Stimulated activated CD4-positive, alpha-beta T cell treated with anti-CD3 and anti-CD28 coated beads, Interleukin-4, amount 100 ng/mL, for 1 hour (primary cell): Measurements from ENCODE around the gene RUNX1.

Experiments used
- DNase-seq: peaks from one replicate; pipeline ENCODE4 v3.0.0-alpha.2; 2020

RUNX1 gene

DNA sequence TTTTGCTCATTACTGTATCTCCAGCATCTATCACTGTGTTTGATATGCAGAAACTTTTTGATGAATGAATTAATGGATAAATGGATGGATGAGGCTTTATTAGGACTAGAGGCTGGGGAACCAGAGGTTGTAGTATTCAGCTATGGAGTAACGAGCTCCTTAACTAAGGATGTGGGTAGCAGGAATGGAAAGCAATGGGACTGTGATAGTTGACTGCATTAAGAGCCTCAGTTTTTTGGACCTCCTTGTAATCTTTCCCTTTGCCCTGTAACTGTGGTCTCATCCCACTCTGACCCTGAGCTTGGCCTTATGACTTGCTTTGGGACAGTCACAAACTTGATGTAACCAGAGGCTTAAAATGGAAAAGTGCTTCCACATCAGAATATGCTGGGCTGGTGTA lies 9.0 kb upstream of the RUNX1 start:
- DNase-seq, result no peak

DNA sequence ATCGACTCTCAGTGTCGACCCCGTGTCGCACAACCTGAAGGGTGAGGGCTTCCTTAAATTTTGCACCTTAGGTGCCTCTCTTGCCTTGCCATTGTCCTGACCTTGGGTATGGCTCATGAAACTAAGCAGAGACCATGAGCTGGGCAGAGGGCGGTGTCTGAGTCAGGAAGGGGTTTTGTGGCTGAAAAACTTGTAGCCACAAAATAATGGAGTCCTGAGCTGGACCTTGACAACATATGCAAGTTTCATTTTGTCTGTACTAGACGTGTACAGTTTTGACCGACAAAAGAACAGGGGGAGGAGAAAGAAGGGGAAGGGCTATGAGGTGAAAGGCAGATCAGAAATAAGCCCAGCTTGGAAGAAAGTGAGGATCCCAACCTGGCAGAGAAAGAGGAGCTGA lies 8.3 kb upstream of the RUNX1 start:
- no peak for DNase-seq

DNA sequence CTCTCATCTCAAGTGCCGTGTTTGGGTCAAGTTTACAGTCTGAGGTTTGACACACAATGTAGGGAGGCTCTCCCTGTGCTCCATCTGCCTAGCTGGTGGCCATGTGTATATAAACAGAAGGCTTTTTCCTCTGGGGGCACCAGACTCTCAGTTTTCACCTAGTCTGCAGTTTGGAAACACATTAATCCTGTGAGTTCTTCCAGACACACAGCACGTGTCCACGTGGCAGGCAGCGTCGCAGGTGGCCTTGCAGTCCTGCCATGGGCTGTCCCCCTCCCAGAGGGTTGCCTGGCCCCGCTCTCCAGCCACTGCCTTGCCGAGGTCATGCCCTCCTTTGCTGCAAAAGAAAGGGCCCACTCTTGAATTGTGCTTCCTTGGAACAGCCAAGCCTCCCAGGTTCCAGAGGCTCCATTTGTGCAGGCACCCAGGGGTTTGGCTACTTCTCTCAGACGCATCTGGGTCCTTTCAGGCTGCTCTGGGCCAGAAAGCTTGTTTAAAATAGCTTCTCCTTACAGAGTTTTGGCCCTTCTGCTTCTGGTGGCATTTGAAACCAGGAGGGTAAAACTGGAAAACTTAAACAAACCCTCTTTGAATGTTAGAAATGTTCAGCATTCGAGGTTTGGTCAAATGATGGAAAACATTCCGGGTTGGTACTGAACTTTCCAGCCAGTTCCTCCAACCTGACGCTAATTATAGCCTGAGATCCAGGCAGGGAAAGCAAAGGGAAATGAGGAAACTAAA lies 4.4 kb upstream of the RUNX1 start:
- no peak for DNase-seq

DNA sequence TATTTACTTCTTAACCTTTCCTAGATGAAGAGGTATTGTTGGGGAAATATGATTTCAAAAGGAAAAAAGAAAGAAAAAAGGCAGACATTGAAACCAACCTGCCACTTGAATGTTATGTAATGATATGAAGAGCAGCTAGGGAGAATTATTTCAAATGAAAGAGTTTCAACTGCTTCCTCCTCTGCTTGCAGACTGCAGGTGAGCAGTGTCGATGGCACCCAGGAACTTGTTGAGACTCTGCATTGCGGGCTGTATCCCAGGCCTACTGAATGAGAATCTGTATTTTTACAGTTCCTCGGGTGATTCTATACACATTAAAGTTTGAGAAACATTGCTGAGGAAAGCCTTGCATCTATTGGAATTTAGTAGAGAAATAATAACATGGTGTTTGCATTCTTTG lies 3.7 kb upstream of the RUNX1 start:
- DNase-seq, result no peak

DNA sequence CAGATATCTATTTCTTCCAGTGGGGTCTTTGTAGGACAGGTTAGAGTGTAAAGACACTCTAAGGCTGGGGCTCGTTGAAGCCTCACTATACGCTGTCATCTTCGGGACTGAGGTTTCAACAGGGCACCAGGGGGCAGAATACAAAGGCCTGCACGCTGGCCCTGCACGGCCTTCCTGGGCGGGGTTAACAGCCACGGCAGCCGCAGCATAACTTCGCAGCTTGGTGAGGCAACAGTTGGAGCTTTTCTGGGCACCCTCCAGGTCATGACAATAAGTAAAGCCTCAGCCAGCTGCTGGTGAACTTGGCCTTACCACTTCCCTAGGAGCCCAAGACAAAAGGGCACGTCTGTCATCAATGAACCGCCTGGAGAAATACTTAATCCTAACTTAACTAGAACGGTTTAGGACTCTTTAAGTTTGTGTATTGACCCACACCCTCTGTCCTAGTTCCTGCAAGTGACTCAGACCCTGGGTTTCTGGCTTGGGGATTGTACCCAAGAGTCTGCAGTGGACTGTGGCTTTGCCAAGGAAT lies 2.3 kb upstream of the RUNX1 start:
- DNase-seq, result peak; percentile 77

DNA sequence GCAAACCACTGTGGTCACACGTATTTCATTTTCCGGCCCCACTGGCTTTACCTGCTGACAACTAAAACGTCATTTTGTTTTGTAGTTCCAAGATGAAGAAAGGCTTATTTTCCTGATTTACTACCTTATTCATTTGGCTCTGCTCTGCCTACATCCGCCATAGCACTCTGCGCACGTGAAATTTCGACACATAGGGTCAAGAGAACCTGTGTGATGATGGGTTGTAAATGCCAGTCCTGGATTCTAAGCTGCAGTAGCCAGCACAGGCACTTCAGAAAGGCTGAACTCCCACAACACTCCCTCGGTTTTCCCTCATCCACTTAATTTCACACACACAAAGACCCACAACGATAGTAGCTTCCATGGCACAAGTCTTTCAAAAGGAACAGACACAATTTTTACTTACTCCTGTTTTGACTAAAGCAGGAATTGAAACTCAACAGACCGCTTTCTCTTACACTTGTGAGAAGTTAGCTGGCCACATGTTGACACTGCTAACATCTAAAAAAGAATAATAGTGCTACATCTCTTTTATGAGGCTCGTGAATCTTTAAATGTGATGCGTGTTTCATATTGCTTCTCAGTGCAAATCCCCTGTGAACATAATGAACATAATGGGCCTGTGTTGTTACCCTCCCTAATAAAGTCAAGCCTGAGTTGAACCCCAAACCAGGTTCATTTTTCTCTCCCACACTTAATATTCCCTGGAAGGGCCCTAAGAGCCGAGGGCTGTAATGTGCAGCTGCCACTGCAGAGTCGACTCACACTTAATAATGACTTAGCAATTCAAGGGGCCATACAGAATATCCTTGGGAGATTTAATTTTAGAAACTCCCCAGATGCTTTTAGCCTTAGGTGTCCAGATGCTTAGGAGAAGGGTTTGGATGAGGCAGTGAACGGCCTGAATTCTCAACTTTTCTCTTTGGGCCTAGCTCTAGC lies 1.5 kb upstream of the RUNX1 start:
- DNase-seq, result no peak

DNA sequence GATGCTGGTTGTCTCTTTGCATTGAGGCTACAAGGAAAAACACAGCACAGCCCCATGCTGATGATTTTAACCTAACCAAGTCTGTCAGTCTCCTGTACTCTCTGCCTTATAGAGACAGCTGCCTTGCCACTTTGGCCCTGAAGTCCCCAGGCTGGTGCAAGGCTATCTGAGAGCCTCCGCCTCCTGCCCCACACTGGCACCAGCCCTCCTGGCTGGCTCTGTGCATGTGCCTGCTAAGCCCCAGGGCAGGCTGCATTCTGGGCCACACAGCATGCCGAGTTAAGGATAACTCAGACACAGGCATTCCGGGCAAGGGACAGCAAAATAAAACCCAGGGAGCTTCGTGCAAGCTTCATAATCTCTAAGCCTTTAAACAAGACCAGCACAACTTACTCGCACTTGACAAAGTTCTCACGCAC lies 910 bp downstream of the RUNX1 start:
- DNase-seq, result peak; percentile 40

DNA sequence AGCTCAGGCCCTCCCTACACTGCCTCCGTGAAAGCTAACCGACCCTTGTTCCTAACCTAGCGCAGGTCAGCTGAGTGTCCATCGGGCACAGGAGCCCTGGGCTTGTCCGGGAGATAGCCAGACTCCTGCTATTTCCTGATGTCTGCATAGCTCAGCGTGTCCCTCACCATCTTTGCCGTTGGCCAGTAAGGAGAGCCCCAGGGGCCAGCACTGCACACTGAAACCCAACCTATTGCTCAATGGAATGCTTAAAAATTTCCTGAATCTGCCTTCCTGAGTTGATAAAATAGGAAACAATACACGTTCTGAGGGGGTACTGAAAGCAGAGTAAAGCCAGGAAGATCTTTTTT lies 2.2 kb downstream of the RUNX1 start:
- DNase-seq, result no peak

DNA sequence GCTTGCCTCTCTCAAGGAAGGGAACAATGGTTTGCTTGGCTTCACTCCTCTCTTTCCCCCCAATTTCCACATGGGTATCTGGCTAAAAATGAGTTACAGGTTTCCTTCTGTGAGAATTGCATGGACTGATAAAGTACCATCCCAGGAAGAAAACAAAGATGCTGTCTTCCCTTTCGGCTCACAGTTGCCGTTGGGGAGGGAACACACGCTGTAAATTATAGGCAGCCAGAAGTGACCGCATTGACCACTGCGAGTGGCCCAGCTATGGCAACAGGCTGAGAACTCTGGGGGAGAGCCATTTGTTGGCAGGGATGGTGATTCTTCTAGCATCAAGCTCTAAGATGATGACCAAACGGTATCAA lies 2.9 kb downstream of the RUNX1 start:
- DNase-seq, result no peak

DNA sequence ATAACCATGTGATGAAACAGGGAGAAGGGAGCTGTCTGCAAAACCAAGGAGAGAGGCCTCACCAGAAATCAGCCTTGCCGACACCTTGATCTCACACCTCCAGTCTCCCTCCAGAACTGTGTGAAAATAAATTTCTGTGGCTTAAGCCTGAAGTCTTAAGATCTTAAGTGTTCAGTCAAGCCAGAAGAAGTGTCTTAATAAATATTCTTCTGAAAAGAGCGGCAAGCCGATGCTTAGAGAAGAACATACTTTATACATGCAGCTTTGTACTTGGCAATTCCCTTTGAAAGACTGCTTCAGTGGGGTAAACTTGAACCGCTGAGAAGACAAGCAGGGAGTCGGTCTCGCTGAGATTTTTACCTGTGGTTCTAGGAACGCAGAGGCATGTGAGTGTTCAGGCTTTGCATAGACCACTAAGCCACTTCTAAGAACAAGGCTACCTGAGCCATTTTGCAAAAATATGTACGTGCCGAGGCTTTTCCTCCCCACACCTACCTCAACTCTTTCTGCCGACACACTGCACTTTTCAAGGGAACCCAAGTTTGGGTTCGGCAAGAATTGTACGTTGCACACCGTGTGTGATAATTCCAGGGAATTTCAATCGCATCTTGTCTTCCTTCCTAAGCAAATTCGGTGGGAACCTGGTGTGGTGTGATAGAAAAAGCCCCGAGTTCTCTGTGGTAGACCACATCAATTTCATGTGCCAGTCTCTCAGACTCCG lies 3.4 kb downstream of the RUNX1 start:
- DNase-seq, result no peak

DNA sequence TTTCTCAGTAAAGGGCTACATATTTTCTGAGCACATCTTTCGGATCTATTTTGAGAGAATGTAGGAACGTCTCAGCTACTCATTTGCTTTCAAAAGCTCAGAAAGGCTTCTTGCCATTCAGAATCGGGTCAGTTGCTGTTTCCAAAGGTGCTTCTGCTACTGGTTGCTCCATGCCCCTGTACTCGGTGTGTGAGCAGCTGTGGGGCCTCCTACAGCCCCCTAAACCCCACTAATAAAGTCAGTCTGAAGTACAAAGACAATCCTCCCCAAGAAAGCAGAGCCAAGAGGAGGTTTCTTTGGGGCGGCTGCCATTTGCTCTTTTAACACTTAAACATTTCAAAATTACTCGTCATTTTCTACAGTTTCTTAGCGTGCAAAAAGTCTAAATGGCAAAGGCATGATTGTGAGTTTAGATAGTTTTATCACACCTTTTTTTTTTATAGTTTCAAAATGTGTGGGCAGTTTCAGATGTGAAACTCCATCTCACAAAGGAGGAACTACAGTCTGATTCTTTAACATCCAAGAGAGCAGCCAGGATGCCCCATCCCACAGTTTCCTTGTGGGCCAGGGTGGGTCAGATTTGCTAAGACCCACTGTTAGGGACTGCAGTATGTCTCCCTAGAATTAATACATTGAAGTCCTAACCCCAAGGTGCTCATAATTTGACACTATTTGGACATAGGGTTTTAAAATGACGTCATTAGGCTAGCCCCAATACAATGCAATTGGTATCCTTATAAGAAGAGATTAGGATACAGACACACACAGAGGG lies 4.1 kb downstream of the RUNX1 start:
- DNase-seq, result no peak

DNA sequence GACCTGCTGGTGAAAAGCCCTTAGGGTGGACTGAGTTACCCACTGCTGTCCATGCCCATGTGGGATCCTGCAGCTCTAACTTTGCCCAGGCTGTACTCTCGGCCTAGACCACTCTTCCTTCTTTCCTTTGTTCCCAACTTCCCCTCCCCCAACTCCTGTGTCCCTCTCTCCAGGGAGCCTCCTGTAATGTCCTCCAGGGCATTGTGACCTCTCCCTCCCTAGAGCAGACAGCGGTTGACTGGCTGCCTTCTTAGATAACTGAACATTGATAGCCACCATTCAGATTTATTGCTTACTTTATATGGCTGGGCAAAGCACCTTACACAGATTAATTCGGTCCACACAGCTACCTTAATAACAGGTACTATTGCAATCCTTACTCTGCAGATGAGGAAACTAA lies 5.0 kb downstream of the RUNX1 start:
- DNase-seq, result no peak

DNA sequence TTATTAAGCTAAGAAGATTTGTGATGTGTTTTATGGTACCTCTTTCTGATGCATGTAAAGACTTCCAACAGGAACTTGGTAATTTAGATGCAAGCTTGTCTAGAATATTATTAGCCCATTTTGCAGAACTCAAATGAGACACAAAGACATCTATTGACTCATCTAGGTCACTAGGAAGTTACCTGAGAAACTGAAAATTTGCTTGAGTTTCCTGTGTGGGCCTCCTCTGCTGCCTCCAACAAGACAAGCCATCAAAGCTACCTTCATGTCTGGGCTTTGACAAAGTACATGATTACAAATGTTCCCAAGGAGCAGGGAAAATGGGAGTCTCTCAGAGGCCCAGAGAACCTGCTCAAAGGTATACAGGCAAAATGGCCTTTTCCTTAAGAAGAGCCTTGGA lies 5.6 kb downstream of the RUNX1 start:
- no peak for DNase-seq

DNA sequence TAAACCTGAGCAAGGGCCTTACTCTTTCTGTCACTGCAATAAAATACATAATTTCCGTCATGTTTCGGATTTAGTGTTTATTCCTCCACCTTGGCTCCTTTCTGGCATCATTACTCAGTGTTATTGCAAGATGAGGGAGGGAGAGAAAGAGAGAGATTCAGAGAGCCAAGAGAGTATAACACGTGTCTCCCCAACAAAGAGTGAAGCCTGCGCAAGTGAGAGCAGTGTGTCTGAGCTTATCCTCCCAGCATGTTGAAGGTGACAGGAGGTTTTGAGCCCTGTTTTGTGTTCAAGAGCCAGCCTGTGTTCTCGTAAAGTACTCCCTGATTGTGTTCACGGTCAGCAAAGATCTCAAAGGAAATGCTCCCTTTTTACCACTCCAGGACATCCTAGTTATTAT lies 6.3 kb downstream of the RUNX1 start:
- no peak for DNase-seq

DNA sequence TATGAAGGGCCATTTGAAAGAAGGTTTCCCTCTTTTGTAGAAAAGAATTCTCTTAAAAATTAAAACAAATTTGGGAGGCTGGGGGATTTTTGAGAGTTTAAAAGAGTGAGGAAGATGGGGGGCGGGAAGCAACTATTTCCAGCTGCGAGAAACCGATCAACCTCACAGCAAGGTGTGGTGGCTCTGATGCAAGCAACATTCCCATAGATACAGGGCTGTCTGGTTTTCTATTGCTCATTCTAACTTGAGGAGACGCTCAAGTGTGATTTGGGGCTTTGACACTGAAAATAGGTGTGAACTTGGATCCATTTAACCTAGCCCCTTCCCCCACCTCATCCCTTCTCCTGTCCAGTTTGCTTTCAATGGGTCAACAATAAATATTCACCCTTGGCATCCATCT lies 7.2 kb downstream of the RUNX1 start:
- DNase-seq, result no peak

DNA sequence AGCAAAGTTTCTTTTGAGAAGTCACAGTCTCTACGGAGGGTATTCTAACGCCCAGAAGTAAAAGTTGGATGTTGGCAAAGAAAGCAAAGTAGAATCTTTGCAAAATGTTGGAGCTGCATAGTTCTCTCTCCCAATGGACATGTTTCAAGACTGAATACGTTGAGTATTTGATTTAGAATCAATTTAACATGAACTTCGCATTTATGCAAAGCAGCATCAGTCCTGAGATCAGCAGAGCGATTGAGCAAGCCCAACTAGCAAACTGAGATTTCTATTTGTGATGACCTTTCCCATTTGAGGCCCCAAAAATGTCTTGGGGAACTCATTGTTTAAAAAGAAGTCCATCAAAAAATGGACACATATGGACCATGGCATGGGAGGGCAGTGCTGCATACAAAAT lies 8.0 kb downstream of the RUNX1 start:
- no peak for DNase-seq

DNA sequence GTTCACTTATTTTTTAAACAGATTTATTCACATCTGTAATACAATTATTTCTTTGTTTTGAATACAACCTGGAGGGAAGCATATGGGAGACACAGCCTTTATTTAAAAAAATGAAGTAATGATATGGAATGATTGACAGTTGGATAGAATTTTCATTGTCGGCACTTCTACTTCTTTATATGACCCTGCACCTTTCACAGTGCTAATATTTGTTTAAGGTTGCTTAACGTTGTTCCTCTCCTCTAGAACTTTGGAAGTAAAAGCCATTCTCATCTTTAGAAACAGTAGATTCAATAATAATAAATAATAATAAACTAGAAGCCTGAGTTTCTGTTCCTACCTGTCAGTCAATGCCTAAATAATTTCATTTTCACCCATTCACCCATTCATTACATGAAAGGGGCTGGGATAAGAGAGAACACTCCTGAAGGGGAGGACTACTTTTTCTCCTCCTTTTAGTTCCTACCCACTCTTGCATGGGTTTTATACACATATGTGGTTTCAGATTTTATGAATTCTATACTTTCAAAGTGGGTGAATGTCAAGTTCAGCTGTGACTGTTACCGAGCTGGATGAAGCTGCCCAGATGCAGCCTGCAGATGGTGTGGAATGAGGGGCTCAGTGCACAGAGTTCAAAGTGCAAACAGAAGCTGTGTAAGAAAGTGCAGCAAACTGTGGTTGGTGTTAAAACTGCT lies 9.4 kb downstream of the RUNX1 start:
- no peak for DNase-seq

DNA sequence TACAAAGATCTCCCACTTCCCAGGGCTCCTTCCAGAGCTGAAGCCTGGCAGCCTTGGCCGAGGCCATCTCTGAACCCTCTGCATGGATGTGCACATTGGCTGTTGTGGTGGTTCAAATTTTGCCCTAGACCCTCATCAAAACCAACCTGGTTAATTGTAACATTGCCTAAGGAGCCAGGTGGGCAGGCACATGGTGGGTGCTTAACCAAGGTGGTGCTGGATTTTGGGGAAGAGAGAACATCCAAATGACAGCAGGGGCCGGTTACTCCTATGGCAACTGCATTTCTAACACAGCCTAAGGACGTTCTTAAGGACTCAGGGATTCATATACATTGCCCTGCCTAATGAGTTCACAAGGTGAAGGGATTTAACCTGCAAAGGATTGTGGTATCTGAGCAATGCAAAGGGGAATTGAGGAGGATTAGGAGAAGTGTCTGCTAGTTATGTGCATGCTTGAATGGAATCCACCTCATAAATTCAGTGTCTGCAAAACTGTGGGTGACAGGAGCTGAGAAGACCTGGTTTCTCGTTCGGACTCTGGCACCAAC lies 10.3 kb downstream of the RUNX1 start:
- no peak for DNase-seq

DNA sequence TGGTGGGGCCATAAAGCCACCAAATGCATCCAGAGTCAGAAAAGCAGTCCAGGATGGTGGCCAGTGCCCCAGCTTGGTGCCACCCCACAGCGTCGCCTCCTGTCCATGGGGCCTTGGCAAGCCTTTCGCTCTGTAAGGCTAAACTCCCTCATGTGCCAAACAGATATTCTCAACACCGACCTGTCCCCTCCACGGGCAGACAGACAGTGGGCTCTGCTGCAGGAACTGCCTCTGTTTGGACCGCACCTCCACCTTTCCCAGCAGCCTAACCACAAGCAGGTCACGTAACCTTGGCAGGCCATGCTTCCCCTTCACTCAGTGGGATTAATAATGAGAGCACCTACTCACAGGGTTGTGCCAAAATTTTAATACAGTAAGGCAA lies 11.7 kb downstream of the RUNX1 start:
- DNase-seq, result no peak

DNA sequence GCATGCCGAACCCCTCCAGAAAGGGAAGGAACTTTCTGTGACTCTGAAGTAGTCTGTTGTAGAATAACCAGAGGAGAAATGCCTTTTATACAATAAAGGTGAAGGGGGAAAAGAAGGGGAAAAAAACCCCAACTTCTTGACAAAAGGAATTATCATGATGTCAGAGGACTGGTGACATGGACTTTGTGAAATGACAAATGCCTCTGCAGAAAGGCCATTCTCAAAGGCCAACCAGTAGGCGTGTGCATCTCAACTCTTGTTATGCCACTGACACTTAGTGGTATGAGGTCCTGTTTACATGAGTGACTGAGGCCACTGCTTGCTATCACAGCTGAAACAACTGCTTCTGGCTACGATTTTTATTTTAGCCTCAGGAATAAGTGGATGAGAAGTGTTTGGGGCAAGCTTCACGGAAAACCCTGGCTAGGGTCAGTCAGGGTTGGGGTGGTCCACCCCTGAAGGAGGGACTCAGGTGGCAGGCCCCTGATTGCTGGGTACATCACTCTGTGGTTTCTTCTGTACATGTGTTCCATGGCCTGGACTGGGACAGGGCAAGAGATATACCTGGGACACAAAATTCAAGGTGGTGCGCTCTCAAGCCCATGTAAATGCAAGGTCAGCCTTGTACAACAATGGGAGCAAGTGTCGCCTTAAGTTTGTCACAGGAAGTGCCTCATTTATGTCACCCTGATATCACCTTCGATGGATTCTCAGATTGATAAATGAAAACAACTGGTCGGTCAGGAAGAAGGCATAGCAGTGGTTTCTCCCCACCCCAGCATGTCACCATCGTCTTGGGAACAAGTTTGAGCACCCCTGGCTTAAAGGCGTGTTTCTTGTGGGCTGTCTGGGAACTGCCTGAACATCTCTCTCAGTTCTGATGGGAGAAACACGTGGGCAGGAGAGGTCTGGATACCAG lies 12.4 kb downstream of the RUNX1 start:
- DNase-seq, result no peak

DNA sequence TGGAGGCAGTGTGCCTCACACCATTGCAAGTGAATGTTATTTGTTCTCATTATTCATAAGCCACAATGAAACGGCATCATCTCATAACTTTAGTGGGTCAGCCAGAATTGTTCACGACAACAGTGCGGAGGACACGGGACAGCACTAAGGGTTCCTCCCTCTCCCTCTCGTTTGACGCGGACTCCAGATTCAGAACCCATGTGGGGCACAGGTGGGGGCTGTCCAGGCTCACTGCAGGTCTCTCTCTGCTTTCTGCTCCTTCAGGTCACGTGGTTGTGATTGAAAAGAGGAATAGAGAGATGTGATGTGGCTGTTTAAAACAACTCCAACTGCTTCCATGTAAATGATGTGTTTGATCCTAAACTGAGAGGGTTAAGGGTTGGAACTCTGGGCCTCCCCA lies 13.5 kb downstream of the RUNX1 start:
- no peak for DNase-seq
